Natural killer cell (primary cell): Measurements from ENCODE around the gene A4GALT. TPM values are rescaled to one million over a fixed set of nuclear protein-coding genes. Genes with fewer than 3 reads are reported as not detected.

ENCODE experiments used
- ATAC-seq, 3 donors: fragments of 150-1000 bp in 2 of 3; fragments of 200-7000 bp in 1 of 3; cut with Tn5 transposase; 1 replicate in 1 of 3; 2 replicates in 2 of 3; pipeline ENCODE4 v1.10.0; 2021; ENCODE audit warnings: mild to moderate bottlenecking in 2 of 3, moderate library complexity in 2 of 3
- DNase-seq, 2 donors: peaks; one replicate each; pipeline versions ENCODE4 v3.0.0 to v3.0.0-alpha.2; 2013 to 2021; ENCODE audit warnings: mixed read lengths in 1 of 2
- H3K27ac ChIP-seq: one replicate; pipeline ENCODE4 v1.5.1; 2013; ENCODE audit warnings: mild to moderate bottlenecking, low read length
- H3K27me3 ChIP-seq: one replicate; pipeline ENCODE4 v1.6.1; 2013; ENCODE audit warnings: low read length; ENCODE audit not compliant: control insufficient read depth, insufficient read depth
- H3K36me3 ChIP-seq: one replicate; pipeline ENCODE4 v1.6.1; 2013; ENCODE audit warnings: low read length; ENCODE audit not compliant: control insufficient read depth, insufficient read depth
- H3K4me1 ChIP-seq: one replicate; pipeline ENCODE4 v1.6.1; 2013; ENCODE audit warnings: low read length; ENCODE audit not compliant: control insufficient read depth, insufficient read depth
- H3K4me3 ChIP-seq: one replicate; pipeline ENCODE4 v1.5.1; 2013; ENCODE audit warnings: low read length
- H3K9me3 ChIP-seq: one replicate; pipeline ENCODE4 v1.6.1; 2013; ENCODE audit warnings: low read length; ENCODE audit not compliant: control insufficient read depth, insufficient read depth
- H3K27ac Mint-ChIP-seq, 2 donors: one replicate each; pipeline ENCODE4 v1.8.0; 2022; ENCODE audit warnings: mild to moderate bottlenecking in 2 of 2, mixed read lengths in 2 of 2, moderate library complexity in 1 of 2
- H3K27me3 Mint-ChIP-seq, 2 donors: one replicate each; pipeline ENCODE4 v1.8.0; 2022; ENCODE audit warnings: low read depth in 2 of 2, mixed read lengths in 2 of 2
- H3K36me3 Mint-ChIP-seq: one replicate; pipeline ENCODE4 v1.8.0; 2022; ENCODE audit warnings: mixed read lengths
- H3K4me1 Mint-ChIP-seq, 2 donors: one replicate each; pipeline ENCODE4 v1.8.0; 2022; ENCODE audit warnings: mixed read lengths in 2 of 2
- H3K4me3 Mint-ChIP-seq: one replicate; pipeline ENCODE4 v1.8.0; 2022; ENCODE audit warnings: mild to moderate bottlenecking, moderate library complexity, mixed read lengths
- H3K9me3 Mint-ChIP-seq, 2 donors: one replicate each; pipeline ENCODE4 v1.8.0; 2022; ENCODE audit warnings: mixed read lengths in 2 of 2
- WGBS: methylation state at CpG from one replicate; pipeline ENCODE4 v1.1.7; 2013; ENCODE audit warnings: missing lambda C conversion rate; ENCODE audit not compliant: insufficient coverage; 5-methylcytosine and 5-hydroxymethylcytosine counted together
- intact Hi-C: fragments of 100-400 bp; cut with micrococcal nuclease; formaldehyde crosslinking; loops from one replicate; pipeline ENCODE4 v1.14.2; 2022
- total RNA-seq, 4 donors: library from RNA; stranded (reverse); fragments of 120-200 nt in 1 of 4; gene quantifications; one replicate each; pipeline versions ENCODE4 v1.2.3 to v1.2.4, GENCODE V29; 2013 to 2022
- TF ChIP-seq, protein P1 (sequence below): fragments of 200-600 bp; IDR thresholded peaks from one replicate; pipeline ENCODE4 v1.8.0; 2022; ENCODE audit warnings: antibody characterized with exemption

Gene A4GALT
- total RNA-seq, 3 donors from 2014 or later (not counting 1 experiment from before 2014, with no cell fraction given): 0.26 TPM; not detected in 2

DNA sequence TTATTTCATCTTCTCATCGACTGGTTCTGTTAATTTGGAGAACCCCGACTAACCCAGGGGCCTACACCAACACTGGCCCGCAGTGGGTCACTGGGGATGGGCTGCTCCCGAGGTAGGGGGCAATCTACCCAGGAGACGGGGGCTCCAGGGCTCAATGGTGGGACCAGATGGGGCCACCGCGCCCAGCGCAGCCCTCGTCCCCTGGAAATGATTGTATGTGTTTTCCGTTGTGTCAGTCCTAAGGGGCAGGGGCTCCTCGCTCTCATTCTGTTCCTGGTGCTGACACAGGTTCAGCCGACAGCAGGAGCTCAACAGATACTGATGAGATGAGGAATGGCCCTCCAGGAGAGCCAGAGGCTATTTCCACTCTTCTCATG lies 20.7 kb downstream of the A4GALT start:
- H3K9me3 Mint-ChIP-seq: no peaks in the 10 kb centered on the region
- ATAC-seq: no peak
- 79% methylated on average over 12 of the region's 12 CpGs for WGBS
- Histone ChIP-seq H3K27me3 (no peaks in the 10 kb centered on the region), H3K27ac (no peak overlapping the region), H3K36me3 (no peaks in the 10 kb centered on the region), H3K9me3 (no peaks in the 10 kb centered on the region), H3K4me1 (no peaks in the 10 kb centered on the region), H3K4me3 (no peak overlapping the region)
- H3K4me1 Mint-ChIP-seq: no peaks in the 10 kb centered on the region
- no peak overlapping the region for H3K4me3 Mint-ChIP-seq
- H3K36me3 Mint-ChIP-seq: no peaks in the 10 kb centered on the region
- intact Hi-C loops: no loop called here
- no peaks in the 10 kb centered on the region for H3K27me3 Mint-ChIP-seq
- TF ChIP-seq, protein P1, sequence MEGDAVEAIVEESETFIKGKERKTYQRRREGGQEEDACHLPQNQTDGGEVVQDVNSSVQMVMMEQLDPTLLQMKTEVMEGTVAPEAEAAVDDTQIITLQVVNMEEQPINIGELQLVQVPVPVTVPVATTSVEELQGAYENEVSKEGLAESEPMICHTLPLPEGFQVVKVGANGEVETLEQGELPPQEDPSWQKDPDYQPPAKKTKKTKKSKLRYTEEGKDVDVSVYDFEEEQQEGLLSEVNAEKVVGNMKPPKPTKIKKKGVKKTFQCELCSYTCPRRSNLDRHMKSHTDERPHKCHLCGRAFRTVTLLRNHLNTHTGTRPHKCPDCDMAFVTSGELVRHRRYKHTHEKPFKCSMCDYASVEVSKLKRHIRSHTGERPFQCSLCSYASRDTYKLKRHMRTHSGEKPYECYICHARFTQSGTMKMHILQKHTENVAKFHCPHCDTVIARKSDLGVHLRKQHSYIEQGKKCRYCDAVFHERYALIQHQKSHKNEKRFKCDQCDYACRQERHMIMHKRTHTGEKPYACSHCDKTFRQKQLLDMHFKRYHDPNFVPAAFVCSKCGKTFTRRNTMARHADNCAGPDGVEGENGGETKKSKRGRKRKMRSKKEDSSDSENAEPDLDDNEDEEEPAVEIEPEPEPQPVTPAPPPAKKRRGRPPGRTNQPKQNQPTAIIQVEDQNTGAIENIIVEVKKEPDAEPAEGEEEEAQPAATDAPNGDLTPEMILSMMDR: no peak
- no peak for DNase-seq
- no peak overlapping the region for H3K27ac Mint-ChIP-seq

DNA sequence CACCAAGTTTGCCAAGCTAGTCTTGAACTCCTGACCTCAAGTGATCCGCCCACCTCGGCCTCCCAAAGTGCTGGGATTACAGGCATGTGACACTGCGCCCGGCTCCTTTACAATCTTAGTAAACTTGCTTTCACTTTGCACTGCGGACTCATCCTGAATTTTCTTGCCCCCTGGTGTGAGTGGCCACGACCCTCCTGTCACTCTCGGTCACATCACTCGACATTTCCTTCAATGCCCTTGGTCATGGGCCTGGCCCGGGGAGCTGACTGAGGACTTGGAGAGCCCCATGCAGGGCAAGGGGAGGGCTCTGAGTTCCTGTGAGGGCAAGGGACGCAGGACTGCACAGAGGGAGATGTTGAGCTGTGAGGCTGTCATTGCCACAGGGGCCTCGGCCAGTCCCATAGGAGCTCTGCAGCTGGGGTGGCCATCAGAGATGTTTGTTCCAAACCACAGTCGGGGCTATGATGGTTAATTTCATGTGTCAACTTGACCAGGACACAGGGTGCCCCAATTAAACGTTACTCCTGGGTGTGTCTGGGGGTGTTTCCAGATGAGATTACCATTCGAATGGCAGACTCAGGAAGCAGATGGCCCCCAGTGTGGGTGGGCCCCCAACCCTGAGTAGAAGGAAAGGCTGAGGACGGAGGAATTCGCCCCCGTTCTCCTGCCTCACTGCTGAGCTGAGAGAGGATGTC lies 21.2 kb downstream of the A4GALT start:
- Histone ChIP-seq H3K27me3 (no peaks in the 10 kb centered on the region), H3K9me3 (no peaks in the 10 kb centered on the region), H3K4me3 (no peak overlapping the region), H3K4me1 (no peaks in the 10 kb centered on the region), H3K36me3 (no peaks in the 10 kb centered on the region), H3K27ac (no peak overlapping the region)
- WGBS: 81% methylated on average over 17 of the region's 17 CpGs
- TF ChIP-seq, protein P1: no peak
- Mint-ChIP-seq H3K27ac (no peak overlapping the region), H3K4me1 (no peaks in the 10 kb centered on the region), H3K27me3 (no peaks in the 10 kb centered on the region), H3K4me3 (no peak overlapping the region), H3K36me3 (no peaks in the 10 kb centered on the region), H3K9me3 (no peaks in the 10 kb centered on the region)
- ATAC-seq: no peak
- intact Hi-C loops: no loop called here
- DNase-seq: no peak

DNA sequence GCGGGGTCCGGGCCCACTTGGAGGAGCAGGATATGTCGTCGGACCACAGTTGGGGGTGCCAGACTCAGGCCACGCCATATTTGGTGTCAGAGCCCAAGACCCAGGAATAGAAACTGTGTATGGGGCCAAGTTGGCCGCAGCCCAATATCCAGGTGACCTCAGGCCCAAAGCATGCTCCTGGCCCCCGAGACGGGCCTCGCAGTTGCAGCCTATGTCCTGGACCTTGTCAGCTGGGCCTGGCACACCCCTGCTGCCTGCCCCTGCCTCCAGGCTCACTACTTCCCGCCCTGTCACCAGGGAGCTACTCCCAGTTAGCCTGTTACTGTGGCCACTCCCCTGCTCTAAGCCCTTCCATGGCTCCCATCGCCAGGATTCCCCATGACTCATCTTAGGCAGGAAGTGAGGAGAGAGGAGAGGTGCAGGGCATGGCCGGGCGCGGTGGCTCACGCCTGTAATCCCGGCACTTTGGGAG lies 23.1 kb downstream of the A4GALT start:
- H3K9me3 ChIP-seq: no peaks in the 10 kb centered on the region
- H3K36me3 Mint-ChIP-seq: no peaks in the 10 kb centered on the region
- TF ChIP-seq, protein P1: no peak
- H3K27ac ChIP-seq: no peak overlapping the region
- no peaks in the 10 kb centered on the region for H3K4me1 Mint-ChIP-seq
- no peak overlapping the region for H3K27ac Mint-ChIP-seq
- peaks cover 4% of the 10 kb centered on the region for H3K4me1 ChIP-seq
- no peaks in the 10 kb centered on the region for H3K27me3 Mint-ChIP-seq
- DNase-seq (no peak), ATAC-seq (no peak)
- no peaks in the 10 kb centered on the region for H3K9me3 Mint-ChIP-seq
- no peak overlapping the region for H3K4me3 ChIP-seq
- intact Hi-C loops: no loop called here
- H3K4me3 Mint-ChIP-seq: no peak overlapping the region
- no peaks in the 10 kb centered on the region for H3K27me3 ChIP-seq
- 91% methylated on average over 16 of the region's 16 CpGs for WGBS
- H3K36me3 ChIP-seq: no peaks in the 10 kb centered on the region
